Common myeloid progenitor, CD34-positive (primary cell): ENCODE measurements around the gene ATP6V0D1.

Experiments used
- CTCF ChIA-PET: fragments of 350-600 bp; sonication (Branson Sonifier 250); formaldehyde crosslinking; loops from one replicate; lab custom pipeline; 2021; ENCODE audit warnings: antibody characterized with exemption; lab: Charles Lee
- POLR2A ChIA-PET: fragments of 350-600 bp; sonication (Branson Sonifier 250); formaldehyde crosslinking; loops from one replicate; lab custom pipeline; 2021; ENCODE audit warnings: antibody characterized with exemption; lab: Charles Lee
- DNase-seq, 3 donors: peaks; one replicate each; pipeline versions ENCODE4 v3.0.0 to v3.0.0-alpha.2; 2013
- H3K27ac ChIP-seq, 2 experiments: 1 replicate in 1 of 2; 2 replicates in 1 of 2; pipeline ENCODE4 v1.7.0; 2013; ENCODE audit warnings: inconsistent platforms in 2 of 2, low read length in 2 of 2, mild to moderate bottlenecking in 2 of 2, low read depth in 1 of 2, moderate library complexity in 1 of 2; ENCODE audit not compliant: severe bottlenecking in 2 of 2, insufficient read depth in 1 of 2, poor library complexity in 1 of 2
- H3K27me3 ChIP-seq, 5 experiments: replicated peaks in 2 of 5; 1 replicate in 3 of 5; 2 replicates in 2 of 5; pipeline versions ENCODE4 v1.6.1 to v1.7.0; 2013; ENCODE audit warnings: low read length in 4 of 5, mild to moderate bottlenecking in 2 of 5, moderate library complexity in 2 of 5, inconsistent platforms in 1 of 5; ENCODE audit not compliant: insufficient read depth in 5 of 5, control insufficient read depth in 4 of 5
- H3K36me3 ChIP-seq, 4 experiments: 1 replicate in 2 of 4; 2 replicates in 2 of 4; pipeline versions ENCODE4 v1.6.1 to v1.7.0; 2013; ENCODE audit warnings: low read length in 3 of 4, control low read depth in 1 of 4, mild to moderate bottlenecking in 1 of 4; ENCODE audit not compliant: control insufficient read depth in 4 of 4, insufficient read depth in 4 of 4
- H3K4me1 ChIP-seq, 4 experiments: 1 replicate in 3 of 4; 2 replicates in 1 of 4; pipeline versions ENCODE4 v1.6.1 to v1.7.1; 2013; ENCODE audit warnings: low read length in 3 of 4, mild to moderate bottlenecking in 3 of 4, control low read depth in 1 of 4, inconsistent platforms in 1 of 4, moderate library complexity in 1 of 4; ENCODE audit not compliant: control insufficient read depth in 4 of 4, insufficient read depth in 4 of 4; ENCODE audit errors: control extremely low read depth in 1 of 4
- H3K4me3 ChIP-seq, 7 experiments: 1 replicate in 4 of 7; 2 replicates in 3 of 7; pipeline versions ENCODE4 v1.5.1 to v1.7.0; 2013; ENCODE audit warnings: mild to moderate bottlenecking in 7 of 7, low read length in 6 of 7, moderate library complexity in 6 of 7, inconsistent platforms in 2 of 7, low read depth in 2 of 7, control low read depth in 1 of 7; ENCODE audit not compliant: insufficient read depth in 4 of 7, control insufficient read depth in 1 of 7; ENCODE audit errors: extremely low read depth in 1 of 7
- H3K9me3 ChIP-seq, 5 experiments: 1 replicate in 4 of 5; 2 replicates in 1 of 5; pipeline versions ENCODE4 v1.6.1 to v1.7.1; 2013; ENCODE audit warnings: low read length in 4 of 5, mild to moderate bottlenecking in 2 of 5, inconsistent platforms in 1 of 5, low read depth in 1 of 5, moderate library complexity in 1 of 5; ENCODE audit not compliant: control insufficient read depth in 4 of 5, insufficient read depth in 2 of 5; ENCODE audit errors: control extremely low read depth in 1 of 5
- WGBS: methylation state at CpG from one replicate; pipeline ENCODE4 v1.1.5; 2013; ENCODE audit not compliant: insufficient coverage; 5-methylcytosine and 5-hydroxymethylcytosine counted together

ATP6V0D1 gene

DNA sequence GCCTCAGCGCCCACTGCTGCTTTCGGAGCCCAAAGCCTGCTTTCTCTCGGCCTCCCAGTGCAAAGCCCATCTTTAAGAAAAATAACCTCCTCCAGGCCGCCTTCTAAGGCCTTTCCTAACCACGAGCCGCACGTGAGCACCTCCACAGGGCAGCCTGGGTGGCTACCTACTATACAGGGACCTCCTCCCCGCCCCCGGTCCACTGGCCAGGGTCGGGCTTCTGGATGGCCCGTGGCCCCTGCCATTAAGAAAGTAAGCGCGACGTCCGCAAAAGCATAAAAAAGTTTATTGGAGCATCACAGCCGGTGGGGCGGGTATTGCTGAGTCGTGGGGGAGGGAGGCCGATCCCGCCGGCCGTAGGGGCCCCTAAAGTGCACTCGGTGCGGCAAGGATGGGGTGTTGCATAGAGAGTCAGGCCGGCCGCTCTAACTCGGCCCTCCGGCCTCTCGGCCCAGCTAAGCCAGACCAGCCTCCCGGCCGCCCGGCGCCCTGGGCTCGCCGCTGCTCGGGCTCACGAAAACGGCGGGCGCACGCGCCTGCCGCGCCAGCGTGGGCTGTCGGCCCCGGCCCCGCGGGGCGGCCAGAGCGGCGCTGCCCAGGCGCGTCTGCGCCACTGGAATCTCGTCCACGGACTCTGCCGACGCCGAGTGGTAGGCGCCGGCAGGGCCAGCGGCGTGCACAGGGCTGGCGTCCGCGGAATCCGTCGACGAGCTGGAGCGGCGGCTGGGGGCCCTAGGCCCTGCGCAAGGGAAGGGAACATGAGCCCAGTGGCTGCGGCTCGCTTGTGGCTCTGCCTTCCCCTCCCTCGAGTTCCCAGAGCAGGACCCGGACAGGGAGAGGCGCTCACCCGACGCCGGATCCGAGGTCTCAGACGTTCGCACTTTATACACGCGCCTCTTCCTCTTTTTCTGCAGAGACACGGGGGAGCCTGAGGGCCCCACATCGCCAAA, 86.5 kb downstream of the ATP6V0D1 start:
- peak; percentile 51 to 84 (median 81) for DNase-seq
- POLR2A ChIA-PET, result interaction anchor here (0.7 kb wide), 1 partner anchor 150 kb away, joined by 3 read pairs; no protein-coding TSS in a partner anchor
- Histone ChIP-seq H3K27me3 (peaks cover 0 to 48% (median 22%) of the 10 kb centered on the region in 5 experiments), H3K9me3 (no peaks in the 10 kb centered on the region), H3K27ac (no peak overlapping the region), H3K4me1 (peaks cover 0 to 62% (median 46%) of the 10 kb centered on the region in 4 experiments), H3K4me3 (peak overlapping the region in 3 of 7 experiments; percentile 36 to 59 (median 44)), H3K36me3 (no peaks in the 10 kb centered on the region)
- CTCF ChIA-PET, result interaction anchor here (1.2 to 5.3 kb wide), 6 partner anchors 13 to 44 kb away, joined by 3 to 40 read pairs (median 4); no protein-coding TSS in a partner anchor
- 4% methylated on average over 70 of the region's 88 CpGs for WGBS

DNA sequence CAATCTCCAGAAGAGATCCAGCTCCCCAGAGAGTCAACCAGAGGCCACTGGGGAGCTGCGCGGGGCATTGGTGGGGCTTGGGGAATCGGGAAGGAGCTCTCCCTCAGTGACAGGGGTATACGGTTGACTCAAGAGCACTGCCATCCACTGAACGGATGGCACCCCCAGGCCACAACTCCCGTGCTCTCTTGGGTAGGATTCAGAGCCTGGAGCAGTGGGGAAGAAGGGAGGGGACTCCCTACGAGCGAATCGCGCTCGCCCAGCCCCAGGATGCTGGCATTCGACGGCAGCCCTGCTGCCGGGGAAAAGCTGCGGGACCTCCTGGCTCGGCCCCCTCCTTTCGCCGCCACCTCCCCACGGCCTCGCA, 87.2 kb downstream of the ATP6V0D1 start:
- Histone ChIP-seq H3K4me3 (peak overlapping the region in 3 of 7 experiments; percentile 32 to 59 (median 44)), H3K27me3 (peaks cover 0 to 48% (median 22%) of the 10 kb centered on the region in 5 experiments), H3K4me1 (peaks cover 0 to 60% (median 44%) of the 10 kb centered on the region in 4 experiments), H3K9me3 (no peaks in the 10 kb centered on the region), H3K27ac (no peak overlapping the region), H3K36me3 (no peaks in the 10 kb centered on the region)
- ChIA-PET POLR2A (interaction anchor here (0.7 kb wide), 1 partner anchor 150 kb away, joined by 3 read pairs; no protein-coding TSS in a partner anchor), CTCF (interaction anchor here (1.0 to 5.3 kb wide), 6 partner anchors 13 to 44 kb away, joined by 3 to 40 read pairs (median 4); no protein-coding TSS in a partner anchor)
- DNase-seq, result no peak
- 12% methylated on average over 17 of the region's 20 CpGs for WGBS

DNA sequence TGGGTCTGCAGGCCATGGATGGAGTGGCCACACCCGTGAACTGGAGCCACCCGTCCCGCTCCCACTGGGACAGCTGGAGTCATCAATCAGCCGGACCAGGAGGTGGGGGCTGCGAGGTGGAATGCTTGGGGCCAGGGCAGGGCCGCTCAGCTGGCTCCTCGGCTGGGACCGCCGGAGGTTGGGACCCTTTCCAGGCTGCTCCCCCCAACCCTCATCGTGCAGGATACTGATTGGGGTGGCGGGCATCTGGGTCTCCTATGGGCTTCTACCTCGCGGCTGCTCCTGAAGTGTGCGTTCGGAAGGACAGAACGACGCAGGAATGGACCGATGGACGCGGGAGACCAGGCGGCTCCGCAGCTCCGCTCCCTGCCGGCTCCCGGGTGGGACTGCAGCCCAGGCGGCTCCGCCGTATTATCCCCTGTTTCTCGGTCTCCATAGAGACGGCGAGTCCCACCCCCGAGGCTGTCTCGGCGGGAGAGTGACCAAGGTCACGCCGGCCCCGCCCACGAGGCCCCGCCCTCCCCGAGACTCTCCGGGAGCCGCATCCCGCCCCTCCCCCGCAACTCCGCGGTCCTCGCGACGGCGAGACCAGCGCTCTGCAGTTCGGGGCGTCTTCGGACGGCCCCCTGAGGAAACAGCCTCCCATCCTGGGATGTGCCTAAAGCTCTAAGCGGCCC, 87.7 kb downstream of the ATP6V0D1 start, which contains the start of gene TPPP3:
TSS of gene TPPP3 (minus strand) at position 388 of the 677 bp plus-strand sequence. CDS start 2,387 bp downstream, outside the sequence.
- no peaks in the 10 kb centered on the region for H3K9me3 ChIP-seq
- H3K4me1 ChIP-seq, result peaks cover 0 to 60% (median 44%) of the 10 kb centered on the region in 4 experiments
- WGBS, result 6% methylated on average over 52 of the region's 56 CpGs
- ChIA-PET CTCF (interaction anchor here (1.0 to 5.3 kb wide), 8 partner anchors 8 to 43 kb away, joined by 3 to 40 read pairs (median 4); no protein-coding TSS in a partner anchor), POLR2A (interaction anchor here (0.7 kb wide), 1 partner anchor 149 kb away, joined by 3 read pairs; no protein-coding TSS in a partner anchor)
- peak; percentile 51 to 63 (median 62) for DNase-seq
- H3K4me3 ChIP-seq, result peak within 1 kb of the TSS in 4 of 7 experiments; percentile 14 to 59 (median 40)
- H3K36me3 ChIP-seq, result no peaks in the 10 kb centered on the region
- peaks cover 0 to 46% (median 22%) of the 10 kb centered on the region in 5 experiments for H3K27me3 ChIP-seq
- no peak within 1 kb of the TSS for H3K27ac ChIP-seq

DNA sequence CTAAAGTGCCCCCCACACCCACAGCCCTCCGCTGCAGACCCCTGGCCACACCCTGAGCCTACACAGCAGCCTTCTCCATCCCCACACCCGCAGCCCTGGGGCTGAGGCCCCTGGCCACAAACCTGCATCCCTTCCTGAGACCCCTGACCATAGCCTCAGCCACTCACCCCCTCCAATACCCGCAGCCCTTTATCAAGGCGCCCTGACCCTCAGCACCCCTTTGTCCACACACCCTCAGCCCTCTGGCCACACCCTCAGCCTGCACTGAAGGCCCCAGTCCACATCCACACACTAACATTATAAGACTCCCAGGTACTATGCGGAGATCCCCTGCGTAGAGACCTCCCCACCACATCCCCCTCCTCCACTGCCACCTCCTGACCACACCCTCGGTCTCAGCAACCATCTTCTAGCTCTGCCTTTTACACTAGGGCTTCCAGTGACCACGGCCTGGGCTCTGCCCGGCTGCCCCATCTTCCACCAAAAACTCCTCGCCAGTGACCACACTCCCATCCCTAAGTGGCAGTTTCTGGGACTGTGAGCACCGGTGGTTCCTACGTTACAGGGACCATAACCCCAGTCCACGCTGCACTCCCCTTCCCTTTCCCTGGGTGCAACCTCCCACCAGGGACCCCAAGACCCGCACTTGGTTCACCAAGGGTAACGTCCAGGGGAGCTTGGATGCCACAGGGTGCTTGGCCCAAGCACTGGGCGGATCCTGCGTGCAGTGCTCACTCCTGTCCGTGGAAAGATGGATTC, 88.5 kb downstream of the ATP6V0D1 start:
- no peaks in the 10 kb centered on the region for H3K9me3 ChIP-seq
- peaks cover 0 to 60% (median 44%) of the 10 kb centered on the region in 4 experiments for H3K4me1 ChIP-seq
- POLR2A ChIA-PET, result no interaction called here
- CTCF ChIA-PET, result interaction anchor here (1.0 to 5.3 kb wide), 7 partner anchors 8 to 42 kb away, joined by 3 to 40 read pairs (median 3); no protein-coding TSS in a partner anchor
- H3K27ac ChIP-seq, result no peak overlapping the region
- DNase-seq, result no peak
- peaks cover 0 to 45% (median 22%) of the 10 kb centered on the region in 5 experiments for H3K27me3 ChIP-seq
- 91% methylated on average over 16 of the region's 18 CpGs for WGBS
- no peaks in the 10 kb centered on the region for H3K36me3 ChIP-seq
- peak overlapping the region in 2 of 7 experiments; percentile 22 to 59 for H3K4me3 ChIP-seq

DNA sequence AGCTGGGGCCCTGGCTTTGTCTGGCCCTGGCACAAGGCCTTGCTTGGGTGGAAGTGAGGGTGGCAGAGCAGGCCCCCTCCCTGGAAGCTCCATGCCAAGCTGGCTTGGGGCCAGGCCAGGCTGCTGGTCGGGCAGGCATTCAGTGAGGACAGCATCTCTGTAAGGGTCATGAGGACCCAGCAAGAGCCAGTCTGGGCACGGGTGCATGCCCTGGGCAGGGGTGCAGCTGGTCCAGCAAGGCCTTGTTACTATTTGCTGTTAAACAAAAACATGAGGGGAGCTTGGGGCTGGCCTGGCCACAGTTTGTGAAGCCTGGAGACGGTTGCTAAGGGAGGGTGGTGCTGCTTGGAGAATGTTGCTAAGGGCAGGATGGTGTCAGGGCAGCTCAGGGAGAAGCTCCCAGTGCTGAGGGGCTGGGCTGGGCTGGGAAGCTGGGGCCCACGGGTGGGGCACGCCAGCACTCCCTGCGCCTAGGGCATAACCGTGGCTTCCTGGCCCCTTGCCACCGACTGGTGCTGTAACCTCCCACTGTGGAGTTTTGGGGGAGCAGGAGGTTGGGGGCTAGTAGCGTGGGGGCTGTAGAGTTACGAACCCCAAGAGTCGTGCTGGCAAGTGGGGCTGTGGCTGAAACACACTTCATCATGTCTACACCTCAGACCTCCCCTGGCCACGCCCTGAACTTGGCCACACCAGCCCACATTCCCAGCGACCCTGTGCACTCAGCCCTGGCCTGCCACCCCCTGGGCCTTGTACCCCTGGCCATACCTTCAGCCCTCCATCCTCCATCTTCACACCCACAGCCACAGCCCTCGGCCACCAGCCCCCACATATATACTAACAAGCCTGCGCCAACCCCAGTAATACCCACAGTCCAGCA, 89.3 kb downstream of the ATP6V0D1 start:
- DNase-seq, result peak in 1 of 3 donors; percentile 30
- Histone ChIP-seq H3K27ac (no peak overlapping the region), H3K27me3 (peaks cover 0 to 45% (median 26%) of the 10 kb centered on the region in 5 experiments), H3K36me3 (no peaks in the 10 kb centered on the region), H3K4me3 (no peak overlapping the region), H3K9me3 (no peaks in the 10 kb centered on the region), H3K4me1 (peaks cover 0 to 60% (median 44%) of the 10 kb centered on the region in 4 experiments)
- CTCF ChIA-PET, result interaction anchor here (0.9 to 5.3 kb wide), 7 partner anchors 9 to 131 kb away, joined by 3 to 40 read pairs (median 3); no protein-coding TSS in a partner anchor
- WGBS, result 86% methylated on average over 11 of the region's 15 CpGs
- POLR2A ChIA-PET, result no interaction called here
